Measurements from ENCODE around the gene ANKFN1.

DNA sequence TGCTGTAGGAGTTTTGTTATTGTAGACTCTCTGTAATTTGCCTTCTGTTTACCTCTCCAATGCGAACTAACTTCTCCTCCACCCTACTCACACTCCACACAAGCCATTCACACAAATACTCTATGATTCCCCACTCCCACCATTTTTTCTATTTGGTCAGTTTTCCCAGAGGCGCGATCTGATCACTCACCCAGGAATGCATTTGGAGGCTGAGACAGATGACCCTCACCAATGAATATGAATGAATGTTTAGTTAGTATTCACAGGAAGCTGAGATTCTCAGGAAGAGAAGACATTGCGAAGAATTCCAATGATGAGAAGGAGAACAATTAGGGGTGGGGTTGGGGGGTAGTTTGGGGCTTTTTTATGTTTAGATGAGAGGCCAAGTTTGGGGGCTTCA, 10.5 kb upstream of the ANKFN1 start:
- TF ChIP-seq CTCF (IDR thresholded peaks at IDR 0.05) (no peak), POLR2AphosphoS5 (IDR thresholded peaks at IDR 0.05; ENCODE audit: low read depth, low read length) (no peak), SIN3A (IDR thresholded peaks at IDR 0.05; ENCODE audit: borderline replicate concordance, insufficient read depth, low read depth, low read length) (no peak)
